HuH-7 (cell line): ENCODE results near the gene P2RX6.
A peak's percentile ranks its signal among the peaks of the same experiment; 100 is the strongest.
"Not testable (repeated sequence)": the region's sequence is repeated elsewhere in the genome, so short reads cannot be mapped to it uniquely, and the experiment has no call there.

ENCODE experiments used
- DNase-seq: peaks from one replicate; pipeline ENCODE4 v3.0.0; 2011; ENCODE audit warnings: low spot score

Gene P2RX6

GRCh38 chr22:20994128-20994901 lies 20.6 kb upstream of the P2RX6 start:
- DNase-seq: no peak

GRCh38 chr22:20994902-20995241 lies 20.1 kb upstream of the P2RX6 start:
- DNase-seq: no peak

GRCh38 chr22:20995329-20996030 lies 19.5 kb upstream of the P2RX6 start:
- no peak for DNase-seq

GRCh38 chr22:20996031-20996410 lies 18.9 kb upstream of the P2RX6 start:
- DNase-seq: no peak

- DNase-seq: no peak
Measured at GRCh38 chr22:20996598-20997535, 18.1 kb upstream of the P2RX6 start.

- no peak for DNase-seq
Measured at GRCh38 chr22:20997536-20998257, 17.3 kb upstream of the P2RX6 start.

- DNase-seq: no peak
Measured at GRCh38 chr22:20998411-20999336, 16.3 kb upstream of the P2RX6 start.

GRCh38 chr22:20999350-21000206 lies 15.4 kb upstream of the P2RX6 start:
- no peak for DNase-seq

- no peak for DNase-seq
Measured at GRCh38 chr22:21000207-21000986, 14.6 kb upstream of the P2RX6 start.

- no peak for DNase-seq
Measured at GRCh38 chr22:21000987-21001600, 13.9 kb upstream of the P2RX6 start.

- peak; percentile 97 for DNase-seq
Measured at GRCh38 chr22:21001601-21002325, 13.2 kb upstream of the P2RX6 start, which contains the start of gene THAP7. Gene THAP7 (minus strand): TSS chr22:21002118. CDS start chr22:21001911, 207 bp downstream.

- DNase-seq: no peak
Measured at GRCh38 chr22:21003782-21004181, 11.2 kb upstream of the P2RX6 start.

- not testable (repeated sequence) for DNase-seq
Measured at GRCh38 chr22:21009208-21009607, 5.8 kb upstream of the P2RX6 start.

- no peak for DNase-seq
Measured at GRCh38 chr22:21009638-21010425, 5.1 kb upstream of the P2RX6 start.

GRCh38 chr22:21010426-21011113 lies 4.4 kb upstream of the P2RX6 start:
- DNase-seq: no peak
